Activated CD4-positive, alpha-beta T cell treated with anti-CD3 and anti-CD28 coated beads, Interleukin-2, amount 10 ng/mL, durations not matched to agents 24 days and 14 days (primary cell): ENCODE measurements around the gene GAB4. TPM values are rescaled to one million over a fixed set of nuclear protein-coding genes. Genes with fewer than 3 reads are reported as not detected.
A peak's percentile ranks its signal among the peaks of the same experiment; 100 is the strongest.

ENCODE experiments used
- DNase-seq: peaks from one replicate; pipeline ENCODE4 v3.0.0; 2022
- H3K27ac Mint-ChIP-seq: one replicate; pipeline ENCODE4 v1.8.0; 2022; ENCODE audit warnings: mild to moderate bottlenecking, mixed read lengths
- H3K27me3 Mint-ChIP-seq: one replicate; pipeline ENCODE4 v1.8.0; 2022; ENCODE audit warnings: mixed read lengths
- H3K36me3 Mint-ChIP-seq: one replicate; pipeline ENCODE4 v1.8.0; 2022; ENCODE audit warnings: low read depth, mild to moderate bottlenecking, mixed read lengths
- H3K4me1 Mint-ChIP-seq: one replicate; pipeline ENCODE4 v1.8.0; 2021; ENCODE audit warnings: mixed read lengths
- H3K4me3 Mint-ChIP-seq: one replicate; pipeline ENCODE4 v1.8.0; 2022; ENCODE audit warnings: mild to moderate bottlenecking, moderate library complexity, mixed read lengths
- H3K9me3 Mint-ChIP-seq: one replicate; pipeline ENCODE4 v1.8.0; 2021; ENCODE audit warnings: mixed read lengths
- intact Hi-C: fragments of 100-400 bp; cut with micrococcal nuclease; formaldehyde crosslinking; loops from one replicate; pipeline ENCODE4 v1.15.1; 2023
- total RNA-seq: library from RNA; stranded (reverse); gene quantifications from 2 replicates; pipeline ENCODE4 v1.2.3, GENCODE V29; 2022

Gene GAB4
- total RNA-seq, 1 donor from 2014 or later: not detected

- H3K36me3 Mint-ChIP-seq: no peaks in the 10 kb centered on the region
- no peaks in the 10 kb centered on the region for H3K9me3 Mint-ChIP-seq
- peak overlapping the region; percentile 27 for H3K27ac Mint-ChIP-seq
- H3K4me1 Mint-ChIP-seq: peaks cover 6% of the 10 kb centered on the region
- intact Hi-C loops: no loop called here
- peak; percentile 68 for DNase-seq
- no peak overlapping the region for H3K4me3 Mint-ChIP-seq
- no peaks in the 10 kb centered on the region for H3K27me3 Mint-ChIP-seq
These were observed 37.6 kb downstream of the GAB4 start for GRCh38 chr22:16970446-16970845.

GRCh38 chr22:16969508-16970327, 38.3 kb downstream of the GAB4 start:
- H3K36me3 Mint-ChIP-seq: no peaks in the 10 kb centered on the region
- H3K27me3 Mint-ChIP-seq: no peaks in the 10 kb centered on the region
- intact Hi-C loops: no loop called here
- peaks cover 6% of the 10 kb centered on the region for H3K4me1 Mint-ChIP-seq
- H3K9me3 Mint-ChIP-seq: no peaks in the 10 kb centered on the region
- no peak overlapping the region for H3K27ac Mint-ChIP-seq
- no peak for DNase-seq
- no peak overlapping the region for H3K4me3 Mint-ChIP-seq

GRCh38 chr22:16968218-16968595, 39.8 kb downstream of the GAB4 start:
- Mint-ChIP-seq H3K27me3 (no peaks in the 10 kb centered on the region), H3K4me1 (peaks cover 6% of the 10 kb centered on the region), H3K4me3 (no peak overlapping the region), H3K36me3 (no peaks in the 10 kb centered on the region), H3K27ac (no peak overlapping the region), H3K9me3 (no peaks in the 10 kb centered on the region)
- no peak for DNase-seq
- intact Hi-C loops: no loop called here

GRCh38 chr22:16967453-16968217, 40.4 kb downstream of the GAB4 start:
- Mint-ChIP-seq H3K4me1 (peaks cover 6% of the 10 kb centered on the region), H3K9me3 (no peaks in the 10 kb centered on the region), H3K27ac (no peak overlapping the region), H3K4me3 (no peak overlapping the region), H3K27me3 (no peaks in the 10 kb centered on the region), H3K36me3 (no peaks in the 10 kb centered on the region)
- DNase-seq: no peak
- intact Hi-C loops: no loop called here

GRCh38 chr22:16966251-16966650, 41.8 kb downstream of the GAB4 start:
- Mint-ChIP-seq H3K27me3 (no peaks in the 10 kb centered on the region), H3K9me3 (no peaks in the 10 kb centered on the region), H3K36me3 (no peaks in the 10 kb centered on the region), H3K4me3 (no peak overlapping the region), H3K27ac (no peak overlapping the region), H3K4me1 (peaks cover 6% of the 10 kb centered on the region)
- DNase-seq: no peak
- intact Hi-C loops: no loop called here

- H3K36me3 Mint-ChIP-seq: no peaks in the 10 kb centered on the region
- no peaks in the 10 kb centered on the region for H3K9me3 Mint-ChIP-seq
- H3K27ac Mint-ChIP-seq: no peak overlapping the region
- H3K4me1 Mint-ChIP-seq: peaks cover 5% of the 10 kb centered on the region
- DNase-seq: no peak
- no peaks in the 10 kb centered on the region for H3K27me3 Mint-ChIP-seq
- intact Hi-C loops: no loop called here
- H3K4me3 Mint-ChIP-seq: no peak overlapping the region
These were observed 42.5 kb downstream of the GAB4 start for GRCh38 chr22:16965560-16965959.

- no peak for DNase-seq
- peaks cover 2% of the 10 kb centered on the region for H3K4me1 Mint-ChIP-seq
- intact Hi-C loops: no loop called here
- H3K36me3 Mint-ChIP-seq: no peaks in the 10 kb centered on the region
- H3K27me3 Mint-ChIP-seq: no peaks in the 10 kb centered on the region
- no peak overlapping the region for H3K27ac Mint-ChIP-seq
- no peak overlapping the region for H3K4me3 Mint-ChIP-seq
- H3K9me3 Mint-ChIP-seq: no peaks in the 10 kb centered on the region
These were observed 42.9 kb downstream of the GAB4 start for GRCh38 chr22:16965083-16965482.

- no peak for DNase-seq
- H3K36me3 Mint-ChIP-seq: no peaks in the 10 kb centered on the region
- no peaks in the 10 kb centered on the region for H3K27me3 Mint-ChIP-seq
- intact Hi-C loops: no loop called here
- H3K27ac Mint-ChIP-seq: no peak overlapping the region
- no peaks in the 10 kb centered on the region for H3K9me3 Mint-ChIP-seq
- no peaks in the 10 kb centered on the region for H3K4me1 Mint-ChIP-seq
- H3K4me3 Mint-ChIP-seq: no peak overlapping the region
These were observed 43.7 kb downstream of the GAB4 start for GRCh38 chr22:16964366-16964765.

- H3K9me3 Mint-ChIP-seq: no peaks in the 10 kb centered on the region
These were observed 44.7 kb downstream of the GAB4 start for GRCh38 chr22:16963189-16963945.

GRCh38 chr22:16962501-16962900, 45.5 kb downstream of the GAB4 start:
- Mint-ChIP-seq H3K27me3 (no peaks in the 10 kb centered on the region), H3K4me3 (no peak overlapping the region), H3K36me3 (no peaks in the 10 kb centered on the region), H3K4me1 (no peaks in the 10 kb centered on the region), H3K27ac (no peak overlapping the region), H3K9me3 (no peaks in the 10 kb centered on the region)
- intact Hi-C loops: no loop called here
- DNase-seq: no peak

More at GRCh38 chr22:16963189-16963945, 44.7 kb downstream of the GAB4 start:
- Mint-ChIP-seq H3K4me3 (no peak overlapping the region), H3K4me1 (no peaks in the 10 kb centered on the region), H3K27ac (no peak overlapping the region), H3K27me3 (no peaks in the 10 kb centered on the region), H3K36me3 (no peaks in the 10 kb centered on the region)
- no peak for DNase-seq
- intact Hi-C loops: no loop called here

GRCh38 chr22:16961477-16962186, 46.4 kb downstream of the GAB4 start:
- H3K27ac Mint-ChIP-seq: no peak overlapping the region
- DNase-seq: no peak
- H3K36me3 Mint-ChIP-seq: no peaks in the 10 kb centered on the region
- H3K9me3 Mint-ChIP-seq: no peaks in the 10 kb centered on the region
- intact Hi-C loops: no loop called here
- no peaks in the 10 kb centered on the region for H3K4me1 Mint-ChIP-seq
- H3K4me3 Mint-ChIP-seq: no peak overlapping the region
- no peaks in the 10 kb centered on the region for H3K27me3 Mint-ChIP-seq

- H3K36me3 Mint-ChIP-seq: no peaks in the 10 kb centered on the region
- H3K9me3 Mint-ChIP-seq: no peaks in the 10 kb centered on the region
- no peak overlapping the region for H3K27ac Mint-ChIP-seq
- intact Hi-C loops: no loop called here
- H3K4me3 Mint-ChIP-seq: no peak overlapping the region
- no peaks in the 10 kb centered on the region for H3K27me3 Mint-ChIP-seq
- H3K4me1 Mint-ChIP-seq: peaks cover 1% of the 10 kb centered on the region
- DNase-seq: no peak
These were observed 47.2 kb downstream of the GAB4 start for GRCh38 chr22:16960884-16961249.

- Mint-ChIP-seq H3K36me3 (no peaks in the 10 kb centered on the region), H3K27ac (no peak overlapping the region), H3K27me3 (no peaks in the 10 kb centered on the region), H3K4me1 (peaks cover 5% of the 10 kb centered on the region), H3K4me3 (no peak overlapping the region), H3K9me3 (no peaks in the 10 kb centered on the region)
- DNase-seq: no peak
- intact Hi-C loops: no loop called here
These were observed 47.7 kb downstream of the GAB4 start for GRCh38 chr22:16960220-16960883.
